PC-9 (cell line): Measurements from ENCODE around the gene MXRA7. TPM values are rescaled to one million over a fixed set of nuclear protein-coding genes. Genes with fewer than 3 reads are reported as not detected.

ENCODE experiments used
- BruUV-seq: library from RNA; stranded (reverse); fragments of 400-500 nt; replicated peaks from 2 replicates; lab custom pipeline; 2021; lab: Mats Ljungman, UMichigan
- CTCF ChIA-PET: fragments of 300-600 bp; sonication (Branson Sonifier 250); formaldehyde crosslinking; loops from one replicate; lab custom pipeline; 2022; ENCODE audit warnings: antibody characterized with exemption; lab: Charles Lee
- POLR2A ChIA-PET: fragments of 300-600 bp; sonication (Branson Sonifier 250); formaldehyde crosslinking; loops from one replicate; lab custom pipeline; 2022; ENCODE audit warnings: antibody characterized with exemption; ENCODE audit not compliant: unreplicated experiment; lab: Charles Lee
- DNase-seq, 2 experiments: peaks; one replicate each; pipeline versions ENCODE4 v3.0.0 to v3.0.0-alpha.2; 2015 to 2022; ENCODE audit warnings: mixed read lengths in 1 of 2
- H2AFZ ChIP-seq: fragments of 200-600 bp; sonication (generic); 2 replicates; pipeline ENCODE4 v1.8.1; 2017; ENCODE audit warnings: antibody characterized with exemption
- H3F3A ChIP-seq: fragments of 200-600 bp; sonication (generic); 2 replicates; pipeline ENCODE4 v1.8.1; 2017; ENCODE audit warnings: antibody characterized with exemption, mild to moderate bottlenecking, low read depth; ENCODE audit not compliant: insufficient read depth
- H3K27ac ChIP-seq: fragments of 200-600 bp; sonication (generic); 2 replicates; pipeline ENCODE4 v1.6.1; 2016; ENCODE audit warnings: mixed run types
- H3K27me3 ChIP-seq: fragments of 200-600 bp; sonication (generic); 2 replicates; pipeline ENCODE4 v1.6.1; 2016; ENCODE audit warnings: low read depth, mixed run types; ENCODE audit not compliant: insufficient read depth
- H3K36me3 ChIP-seq: fragments of 200-600 bp; sonication (generic); 2 replicates; pipeline ENCODE4 v1.6.1; 2016; ENCODE audit warnings: low read depth, mixed run types
- H3K4me1 ChIP-seq: fragments of 200-600 bp; sonication (generic); replicated peaks from 2 replicates; pipeline ENCODE4 v1.6.1; 2016; ENCODE audit warnings: mixed run types; ENCODE audit not compliant: insufficient read depth
- H3K4me2 ChIP-seq: fragments of 200-600 bp; sonication (generic); 2 replicates; pipeline ENCODE4 v1.6.1; 2017; ENCODE audit warnings: mixed run types
- H3K4me3 ChIP-seq: fragments of 200-600 bp; sonication (generic); 2 replicates; pipeline ENCODE4 v1.6.1; 2016; ENCODE audit warnings: mixed run types
- H3K79me2 ChIP-seq: fragments of 200-600 bp; sonication (generic); 2 replicates; pipeline ENCODE4 v1.6.1; 2017; ENCODE audit warnings: low read depth, mixed run types
- H3K9me2 ChIP-seq: fragments of 200-600 bp; sonication (generic); 2 replicates; pipeline ENCODE4 v1.8.1; 2017; ENCODE audit warnings: mild to moderate bottlenecking; ENCODE audit not compliant: insufficient read depth
- H3K9me3 ChIP-seq: fragments of 200-600 bp; sonication (generic); 2 replicates; pipeline ENCODE4 v1.8.1; 2016; ENCODE audit warnings: low read depth; ENCODE audit not compliant: insufficient read depth
- H4K20me1 ChIP-seq: fragments of 200-600 bp; sonication (generic); 2 replicates; pipeline ENCODE4 v1.8.1; 2017; ENCODE audit not compliant: insufficient read depth
- CTCF ChIP-seq: fragments of 200-600 bp; sonication (generic); conservative IDR thresholded peaks from 2 replicates; pipeline ENCODE4 v1.6.1; 2017; ENCODE audit warnings: mixed run types, antibody characterized with exemption, mild to moderate bottlenecking, moderate library complexity
- EZH2 ChIP-seq: fragments of 200-600 bp; sonication (generic); IDR thresholded peaks from 2 replicates; pipeline ENCODE4 v1.8.0; 2017; ENCODE audit warnings: antibody characterized with exemption, low read depth
- intact Hi-C: fragments of 100-400 bp; cut with micrococcal nuclease; formaldehyde crosslinking; loops from one replicate; pipeline ENCODE4 v1.10.0; 2022; ENCODE audit not compliant: unreplicated experiment
- total RNA-seq: library from RNA; stranded (reverse); gene quantifications from 2 replicates; pipeline ENCODE4 v1.2.3, GENCODE V29; 2021

MXRA7 gene
- total RNA-seq, 1 experiment from 2014 or later: 5.5 TPM

GRCh38 chr17:76720211-76720610 lies 9.4 kb upstream of the MXRA7 start:
- intact Hi-C loops: no loop called here

GRCh38 chr17:76718516-76718915 lies 7.8 kb upstream of the MXRA7 start:
- H3K9me2 ChIP-seq: no peaks in the 10 kb centered on the region
- no peaks in the 10 kb centered on the region for H3K4me1 ChIP-seq
- H3K4me3 ChIP-seq: no peak overlapping the region
- H3K9me3 ChIP-seq: no peaks in the 10 kb centered on the region
- no peak overlapping the region for H2AFZ ChIP-seq
- no peaks in the 10 kb centered on the region for H3K36me3 ChIP-seq
- H3K27ac ChIP-seq: no peak overlapping the region
- no peaks in the 10 kb centered on the region for H4K20me1 ChIP-seq
- peaks cover 7% of the 10 kb centered on the region; the same call in 1 of the 2 replicates for H3F3A ChIP-seq
- BruUV-seq: no TSS peak
- ChIA-PET CTCF (no interaction called here), POLR2A (interaction anchor here (0.6 kb wide), 1 partner anchor 112 kb away, joined by 5 read pairs; no protein-coding TSS in a partner anchor)
- no peak overlapping the region for H3K4me2 ChIP-seq
- H3K27me3 ChIP-seq: no peaks in the 10 kb centered on the region
- TF ChIP-seq CTCF (no peak), EZH2 (no peak)
- intact Hi-C loops: loop anchor here (10.0 kb wide), 1 partner anchor 254 kb away; the partner anchor contains the start of gene AANAT
- H3K79me2 ChIP-seq: peaks cover 5% of the 10 kb centered on the region
- no peak for DNase-seq

More at GRCh38 chr17:76720211-76720610, 9.4 kb upstream of the MXRA7 start:
- no peak for TF ChIP-seq CTCF
- TF ChIP-seq EZH2: no peak
- H3K9me2 ChIP-seq: no peaks in the 10 kb centered on the region
- H3K4me2 ChIP-seq: no peak overlapping the region
- H3K27me3 ChIP-seq: no peaks in the 10 kb centered on the region
- H3K79me2 ChIP-seq: peaks cover 22% of the 10 kb centered on the region
- H3K4me1 ChIP-seq: no peaks in the 10 kb centered on the region
- no peak overlapping the region for H3K4me3 ChIP-seq
- no peaks in the 10 kb centered on the region for H4K20me1 ChIP-seq
- CTCF ChIA-PET: no interaction called here
- no peaks in the 10 kb centered on the region for H3K9me3 ChIP-seq
- DNase-seq: no peak
- H3K27ac ChIP-seq: no peak overlapping the region
- no peak overlapping the region for H2AFZ ChIP-seq
- peaks cover 4% of the 10 kb centered on the region; the same call in 1 of the 2 replicates for H3F3A ChIP-seq
- no TSS peak for BruUV-seq
- POLR2A ChIA-PET: interaction anchor here (0.6 kb wide), 1 partner anchor 246 kb away, joined by 4 read pairs; no protein-coding TSS in a partner anchor
- 0 out of 2 replicates have a peak, but pooled peaks cover 6% of the 10 kb centered on the region for H3K36me3 ChIP-seq

GRCh38 chr17:76716839-76717215 lies 6.1 kb upstream of the MXRA7 start:
- no peaks in the 10 kb centered on the region for H3K79me2 ChIP-seq
- CTCF ChIA-PET: interaction anchor here (1.0 kb wide), 1 partner anchor 224 kb away, joined by 3 read pairs; no protein-coding TSS in a partner anchor

More at GRCh38 chr17:76716839-76717215, 6.1 kb upstream of the MXRA7 start:
- Histone ChIP-seq H3K4me2 (no peak overlapping the region), H4K20me1 (no peaks in the 10 kb centered on the region), H3K9me3 (no peaks in the 10 kb centered on the region), H3K4me3 (no peak overlapping the region), H3K27me3 (no peaks in the 10 kb centered on the region), H3F3A (peaks cover 7% of the 10 kb centered on the region; the same call in 1 of the 2 replicates), H3K9me2 (no peaks in the 10 kb centered on the region), H3K27ac (no peak overlapping the region), H2AFZ (no peak overlapping the region), H3K4me1 (no peaks in the 10 kb centered on the region), H3K36me3 (no peaks in the 10 kb centered on the region)
- TF ChIP-seq CTCF: no peak
- TF ChIP-seq EZH2: no peak
- POLR2A ChIA-PET: no interaction called here
- no TSS peak for BruUV-seq
- intact Hi-C loops: loop anchor here (10.0 kb wide), 1 partner anchor 252 kb away; the partner anchor contains the start of gene AANAT
- DNase-seq: no peak
